ENCODE measurements around the gene PDZRN3. TPM values are rescaled to one million over a fixed set of nuclear protein-coding genes. Genes with fewer than 3 reads are reported as not detected.

Gene PDZRN3
- total RNA-seq, 1 donor from 2014 or later = 58.6 TPM

- no peak for DNase-seq (ENCODE audit: extremely low spot score, unreplicated experiment)
- Mint-ChIP-seq H3K27me3 (peaks cover 6% of the 10 kb centered on the region), H3K9me3 (no peaks in the 10 kb centered on the region), H3K27ac (no peak overlapping the region), H3K36me3 (no peaks in the 10 kb centered on the region), H3K4me3 (no peak overlapping the region), H3K4me1 (ENCODE audit: unreplicated experiment) (peaks cover 16% of the 10 kb centered on the region)
- no peak for TF ChIP-seq CTCF (conservative IDR thresholded peaks at IDR 0.05)
Observed at GRCh38 chr3:73656241-73656890, 31.6 kb upstream of the PDZRN3 start.

GRCh38 chr3:73655197-73655596, 30.5 kb upstream of the PDZRN3 start:
- peaks cover 6% of the 10 kb centered on the region for H3K27me3 Mint-ChIP-seq
- H3K4me1 Mint-ChIP-seq (ENCODE audit: unreplicated experiment) = peaks cover 16% of the 10 kb centered on the region
- no peak overlapping the region for H3K27ac Mint-ChIP-seq
- H3K4me3 Mint-ChIP-seq = no peak overlapping the region
- no peaks in the 10 kb centered on the region for H3K9me3 Mint-ChIP-seq
- no peaks in the 10 kb centered on the region for H3K36me3 Mint-ChIP-seq
- no peak for TF ChIP-seq CTCF (conservative IDR thresholded peaks at IDR 0.05)
- DNase-seq (ENCODE audit: extremely low spot score, unreplicated experiment) = no peak

- Mint-ChIP-seq H3K36me3 (no peaks in the 10 kb centered on the region), H3K4me1 (ENCODE audit: unreplicated experiment) (peaks cover 14% of the 10 kb centered on the region)
- DNase-seq (ENCODE audit: extremely low spot score, unreplicated experiment) = no peak
Observed at GRCh38 chr3:73653877-73654276, 29.1 kb upstream of the PDZRN3 start.

GRCh38 chr3:73653351-73653750, 28.6 kb upstream of the PDZRN3 start:
- Mint-ChIP-seq H3K4me1 (ENCODE audit: unreplicated experiment) (peaks cover 9% of the 10 kb centered on the region), H3K27ac (no peak overlapping the region), H3K9me3 (no peaks in the 10 kb centered on the region), H3K4me3 (no peak overlapping the region), H3K27me3 (peaks cover 6% of the 10 kb centered on the region), H3K36me3 (no peaks in the 10 kb centered on the region)
- no peak for TF ChIP-seq CTCF (conservative IDR thresholded peaks at IDR 0.05)
- no peak for DNase-seq (ENCODE audit: extremely low spot score, unreplicated experiment)

More at GRCh38 chr3:73653877-73654276, 29.1 kb upstream of the PDZRN3 start:
- Mint-ChIP-seq H3K9me3 (no peaks in the 10 kb centered on the region), H3K27ac (no peak overlapping the region), H3K27me3 (peaks cover 6% of the 10 kb centered on the region), H3K4me3 (no peak overlapping the region)
- TF ChIP-seq CTCF (conservative IDR thresholded peaks at IDR 0.05) = no peak

- no peak for TF ChIP-seq CTCF (conservative IDR thresholded peaks at IDR 0.05)
- no peak overlapping the region for H3K27ac Mint-ChIP-seq
- DNase-seq (ENCODE audit: extremely low spot score, unreplicated experiment) = no peak
- no peaks in the 10 kb centered on the region for H3K36me3 Mint-ChIP-seq
- no peak overlapping the region for H3K4me3 Mint-ChIP-seq
- peaks cover 6% of the 10 kb centered on the region for H3K4me1 Mint-ChIP-seq (ENCODE audit: unreplicated experiment)
- peaks cover 2% of the 10 kb centered on the region for H3K27me3 Mint-ChIP-seq
- no peaks in the 10 kb centered on the region for H3K9me3 Mint-ChIP-seq
Observed at GRCh38 chr3:73652896-73653295, 28.2 kb upstream of the PDZRN3 start.
